Mesenchymal stem cell (in vitro differentiated cells and primary cell): Measurements from ENCODE around the gene MYO5B.
A peak's percentile ranks its signal among the peaks of the same experiment; 100 is the strongest.

ENCODE experiments used
- DNase-seq: peaks from one replicate; pipeline ENCODE4 v3.0.0-alpha.2; 2013
- H2AFZ ChIP-seq: one replicate; pipeline ENCODE4 v1.6.1; 2013; ENCODE audit warnings: low read depth, mild to moderate bottlenecking, control low read depth, inconsistent platforms, low read length, moderate library complexity
- H2AK5ac ChIP-seq: 2 replicates; pipeline ENCODE4 v1.6.1; 2013; ENCODE audit warnings: low read length, moderate library complexity, mild to moderate bottlenecking, inconsistent platforms; ENCODE audit not compliant: severe bottlenecking
- H2BK120ac ChIP-seq: one replicate; pipeline ENCODE4 v1.6.1; 2013; ENCODE audit warnings: low read depth, mild to moderate bottlenecking, inconsistent platforms, low read length, moderate library complexity
- H2BK12ac ChIP-seq, 2 experiments: one replicate each; pipeline ENCODE4 v1.6.1; 2013; ENCODE audit warnings: inconsistent platforms in 2 of 2, low read length in 2 of 2, mild to moderate bottlenecking in 2 of 2, moderate library complexity in 2 of 2, control low read depth in 1 of 2
- H2BK15ac ChIP-seq: one replicate; pipeline ENCODE4 v1.6.1; 2013; ENCODE audit warnings: mild to moderate bottlenecking, low read depth, inconsistent platforms; ENCODE audit not compliant: poor library complexity, severe bottlenecking
- H2BK5ac ChIP-seq: 2 replicates; pipeline ENCODE4 v1.6.1; 2013; ENCODE audit warnings: low read depth, mild to moderate bottlenecking, low read length, control low read depth, inconsistent platforms; ENCODE audit not compliant: poor library complexity, severe bottlenecking
- H3K14ac ChIP-seq, 2 experiments: one replicate each; pipeline ENCODE4 v1.6.1; 2013; ENCODE audit warnings: inconsistent platforms in 2 of 2, low read length in 2 of 2, control low read depth in 1 of 2, mild to moderate bottlenecking in 1 of 2, moderate library complexity in 1 of 2
- H3K18ac ChIP-seq, 2 experiments: one replicate each; pipeline ENCODE4 v1.6.1; 2013; ENCODE audit warnings: inconsistent platforms in 2 of 2, low read length in 2 of 2, control low read depth in 1 of 2, low read depth in 1 of 2, mild to moderate bottlenecking in 1 of 2
- H3K23ac ChIP-seq, 2 experiments: one replicate each; pipeline ENCODE4 v1.6.1; 2013; ENCODE audit warnings: inconsistent platforms in 2 of 2, low read length in 2 of 2, mild to moderate bottlenecking in 2 of 2, moderate library complexity in 2 of 2, control low read depth in 1 of 2
- H3K27ac ChIP-seq: 2 replicates; pipeline ENCODE4 v1.5.1; 2013; ENCODE audit warnings: mild to moderate bottlenecking, moderate library complexity, low read length, control low read depth, inconsistent platforms; ENCODE audit not compliant: poor library complexity, severe bottlenecking
- H3K27me3 ChIP-seq, 2 experiments: 2 replicates each; pipeline versions ENCODE4 v1.6.1 to v1.7.0; 2013; ENCODE audit warnings: low read length in 2 of 2, mild to moderate bottlenecking in 2 of 2, moderate library complexity in 2 of 2, control low read depth in 1 of 2, inconsistent platforms in 1 of 2; ENCODE audit not compliant: control insufficient read depth in 1 of 2, insufficient read depth in 1 of 2
- H3K36me3 ChIP-seq, 2 experiments: 2 replicates each; pipeline versions ENCODE4 v1.6.1 to v1.7.0; 2013; ENCODE audit warnings: low read length in 2 of 2, control low read depth in 1 of 2, inconsistent platforms in 1 of 2, low read depth in 1 of 2, mild to moderate bottlenecking in 1 of 2; ENCODE audit not compliant: insufficient read depth in 2 of 2, control insufficient read depth in 1 of 2
- H3K4ac ChIP-seq, 2 experiments: one replicate each; pipeline ENCODE4 v1.6.1; 2013; ENCODE audit warnings: inconsistent platforms in 2 of 2, low read length in 2 of 2, mild to moderate bottlenecking in 2 of 2, moderate library complexity in 2 of 2, control low read depth in 1 of 2, low read depth in 1 of 2
- H3K4me1 ChIP-seq: 2 replicates; pipeline ENCODE4 v1.6.1; 2013; ENCODE audit warnings: low read depth, low read length, control low read depth; ENCODE audit not compliant: control insufficient read depth, insufficient read depth
- H3K4me2 ChIP-seq: 2 replicates; pipeline ENCODE4 v1.6.1; 2013; ENCODE audit warnings: low read length, mild to moderate bottlenecking, inconsistent platforms; ENCODE audit not compliant: poor library complexity, severe bottlenecking
- H3K4me3 ChIP-seq, 2 experiments: 2 replicates each; pipeline versions ENCODE4 v1.5.1 to v1.7.0; 2013; ENCODE audit warnings: low read length in 2 of 2, mild to moderate bottlenecking in 2 of 2, control low read depth in 1 of 2, low read depth in 1 of 2; ENCODE audit not compliant: insufficient read depth in 1 of 2
- H3K79me1 ChIP-seq: replicated peaks from 2 replicates; pipeline ENCODE4 v1.6.1; 2013; ENCODE audit warnings: mild to moderate bottlenecking, control low read depth, low read length, inconsistent platforms; ENCODE audit not compliant: poor library complexity, severe bottlenecking
- H3K9ac ChIP-seq: 2 replicates; pipeline ENCODE4 v1.7.0; 2013; ENCODE audit warnings: mild to moderate bottlenecking, low read length, moderate library complexity
- H3K9me3 ChIP-seq: 2 replicates; pipeline ENCODE4 v1.7.0; 2013; ENCODE audit warnings: mild to moderate bottlenecking, low read length; ENCODE audit not compliant: control insufficient read depth
- H4K8ac ChIP-seq: one replicate; pipeline ENCODE4 v1.6.1; 2013; ENCODE audit warnings: inconsistent platforms, mild to moderate bottlenecking, low read length, moderate library complexity
- H4K91ac ChIP-seq: one replicate; pipeline ENCODE4 v1.6.1; 2013; ENCODE audit warnings: mild to moderate bottlenecking, low read length, inconsistent platforms
- WGBS: methylation state at CpG from one replicate; pipeline ENCODE4 v1.1.7; 2013; ENCODE audit warnings: mixed read lengths; 5-methylcytosine and 5-hydroxymethylcytosine counted together

Gene MYO5B

DNA sequence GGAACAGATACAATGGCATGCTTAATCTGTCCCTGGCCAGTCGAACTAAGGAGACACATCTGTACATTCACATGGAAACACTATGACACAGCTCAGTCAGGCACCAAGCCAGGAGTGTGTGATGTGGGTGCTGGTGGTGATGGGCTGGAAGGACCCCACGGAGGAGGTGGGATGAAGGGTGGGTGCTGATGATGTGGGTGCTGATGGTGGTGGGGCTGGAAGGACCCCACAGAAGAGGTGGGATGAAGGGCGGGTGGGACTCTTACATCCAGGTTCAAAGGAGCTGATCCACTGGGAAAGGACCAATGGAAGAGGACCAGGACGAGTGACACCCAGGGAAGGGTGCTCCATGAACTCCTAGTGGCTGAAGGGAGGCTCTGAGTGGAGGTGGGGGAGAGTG, 346.8 kb downstream of the MYO5B start:
- H3K4me2 ChIP-seq = no peak overlapping the region
- H2AK5ac ChIP-seq = peak overlapping the region; percentile 55
- WGBS = 87% methylated on average over 4 of the region's 4 CpGs

DNA sequence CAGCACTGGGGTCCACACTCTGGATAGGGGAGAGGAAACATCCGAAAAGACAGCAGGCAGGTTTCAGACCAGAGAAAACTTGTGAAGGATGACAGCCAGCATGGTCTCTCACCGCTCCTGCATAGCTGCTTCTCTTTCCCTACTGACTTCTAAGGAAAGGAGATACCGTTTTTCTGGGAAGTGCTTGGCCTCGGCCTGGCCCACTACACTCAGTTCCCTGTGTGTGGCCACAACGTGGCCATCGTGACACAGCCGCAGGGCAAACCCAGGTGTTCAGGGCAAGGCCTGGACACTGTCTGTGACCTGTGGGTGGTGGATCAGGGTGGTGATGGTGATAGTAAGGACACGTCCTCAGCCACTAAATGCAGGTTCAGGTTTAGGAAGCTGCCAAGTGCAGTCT, 347.4 kb downstream of the MYO5B start:
- H2BK120ac ChIP-seq = no peak overlapping the region

More for the DNA sequence above, 346.8 kb downstream of the MYO5B start:
- Histone ChIP-seq H3K4me1 (peaks cover 35% of the 10 kb centered on the region), H3K4ac (no peak overlapping the region), H3K14ac (no peak overlapping the region), H3K18ac (no peak overlapping the region), H2BK5ac (no peak overlapping the region), H2AFZ (no peak overlapping the region), H3K9me3 (no peaks in the 10 kb centered on the region), H2BK15ac (no peak overlapping the region), H3K79me1 (no peaks in the 10 kb centered on the region), H3K27me3 (peaks cover 0 to 17% of the 10 kb centered on the region in 2 experiments), H4K91ac (peak overlapping the region; percentile 47), H3K23ac (no peak overlapping the region), H3K27ac (no peak overlapping the region), H2BK12ac (peak overlapping the region in 1 of 2 experiments; percentile 3), H2BK120ac (no peak overlapping the region), H3K9ac (no peak overlapping the region), H4K8ac (no peak overlapping the region), H3K36me3 (no peaks in the 10 kb centered on the region), H3K4me3 (no peak overlapping the region)
- no peak for DNase-seq

DNA sequence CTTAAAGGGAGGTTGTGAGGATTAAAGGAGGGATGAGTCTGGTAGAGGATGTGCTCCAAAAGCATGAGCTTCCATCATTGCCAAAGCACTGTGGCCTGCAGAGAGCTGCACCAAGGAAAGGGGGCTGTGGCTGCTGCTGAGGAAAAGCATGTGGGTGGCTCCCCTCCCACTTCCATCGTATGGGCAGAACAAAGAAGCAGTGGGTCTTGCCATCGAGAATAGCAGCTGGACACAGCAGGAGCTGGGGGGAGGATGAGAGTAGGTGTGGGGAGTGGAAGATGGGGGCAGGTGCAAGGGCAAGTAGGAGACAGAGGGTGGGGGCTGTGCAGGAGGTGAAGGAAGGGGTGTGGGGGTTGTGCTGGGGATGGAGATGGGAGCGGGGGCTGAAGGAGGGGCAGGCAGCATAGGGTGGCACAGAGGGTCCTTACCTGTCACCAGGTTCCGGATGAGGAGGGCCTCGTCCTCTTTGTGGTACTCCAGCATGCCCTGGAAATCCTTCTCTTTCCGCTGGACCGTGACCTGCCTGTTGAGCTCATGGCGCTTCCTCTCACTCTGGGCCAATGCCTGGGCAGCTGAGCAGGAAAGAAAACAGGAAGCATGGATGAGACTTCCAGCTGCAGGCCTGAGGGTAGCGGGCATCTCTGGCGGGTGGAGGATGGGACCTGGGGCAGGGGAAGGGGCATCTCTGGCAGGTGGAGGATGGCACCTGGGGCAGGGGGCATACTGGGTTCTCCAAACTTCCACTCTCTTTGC, 348.1 kb downstream of the MYO5B start:
- Histone ChIP-seq H4K91ac (no peak overlapping the region), H3K4ac (peak overlapping the region in 1 of 2 experiments; percentile 46), H3K36me3 (peaks cover 0 to 2% of the 10 kb centered on the region in 2 experiments), H2BK5ac (no peak overlapping the region), H3K18ac (no peak overlapping the region), H4K8ac (no peak overlapping the region), H3K9ac (peak overlapping the region; percentile 42), H3K4me2 (no peak overlapping the region), H3K27ac (no peak overlapping the region), H2AFZ (no peak overlapping the region), H3K9me3 (no peaks in the 10 kb centered on the region), H3K79me1 (no peaks in the 10 kb centered on the region), H3K14ac (peak overlapping the region in 1 of 2 experiments; percentile 2), H2BK15ac (no peak overlapping the region), H2BK12ac (peak overlapping the region in 1 of 2 experiments; percentile 6), H3K27me3 (peaks cover 0 to 13% of the 10 kb centered on the region in 2 experiments), H3K4me1 (peaks cover 35% of the 10 kb centered on the region), H2AK5ac (peak overlapping the region; percentile 21), H3K23ac (no peak overlapping the region), H2BK120ac (no peak overlapping the region), H3K4me3 (no peak overlapping the region)
- WGBS = 82% methylated on average over 10 of the region's 10 CpGs
- DNase-seq = no peak

More for the DNA sequence above, 347.4 kb downstream of the MYO5B start:
- no peak overlapping the region for H3K4me3 ChIP-seq
- no peak overlapping the region for H4K8ac ChIP-seq
- H4K91ac ChIP-seq = no peak overlapping the region
- H2AK5ac ChIP-seq = peak overlapping the region; percentile 21
- H2BK5ac ChIP-seq = no peak overlapping the region
- H2AFZ ChIP-seq = no peak overlapping the region
- no peak overlapping the region for H2BK12ac ChIP-seq
- H3K18ac ChIP-seq = no peak overlapping the region
- H3K4ac ChIP-seq = peak overlapping the region in 1 of 2 experiments; percentile 25
- H3K27ac ChIP-seq = no peak overlapping the region
- no peak overlapping the region for H3K23ac ChIP-seq
- H3K4me1 ChIP-seq = peaks cover 36% of the 10 kb centered on the region
- peaks cover 0 to 2% of the 10 kb centered on the region in 2 experiments for H3K36me3 ChIP-seq
- no peak overlapping the region for H3K4me2 ChIP-seq
- no peaks in the 10 kb centered on the region for H3K9me3 ChIP-seq
- DNase-seq = no peak
- WGBS = 94% methylated on average over 8 of the region's 8 CpGs
- H3K27me3 ChIP-seq = peaks cover 0 to 15% of the 10 kb centered on the region in 2 experiments
- no peak overlapping the region for H3K14ac ChIP-seq
- H2BK15ac ChIP-seq = no peak overlapping the region
- no peaks in the 10 kb centered on the region for H3K79me1 ChIP-seq
- no peak overlapping the region for H3K9ac ChIP-seq

DNA sequence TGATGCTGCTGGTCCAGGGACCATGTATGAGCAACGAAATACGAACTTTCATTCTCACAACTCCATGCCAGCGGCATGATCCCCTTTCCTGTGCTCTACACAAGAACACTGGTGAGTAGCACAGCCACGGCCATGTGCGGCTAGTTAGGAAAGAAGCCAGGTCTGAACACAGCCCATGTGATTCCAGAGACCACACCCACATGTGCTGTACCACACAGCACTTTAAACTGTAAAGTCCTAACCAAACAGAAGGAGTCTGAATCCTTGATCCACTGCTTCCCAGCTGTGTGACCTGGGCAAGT, 348.6 kb downstream of the MYO5B start:
- Histone ChIP-seq H2BK5ac (no peak overlapping the region), H3K79me1 (no peaks in the 10 kb centered on the region)
- WGBS = 90% methylated on average over 5 of the region's 5 CpGs

More for the DNA sequence above, 348.6 kb downstream of the MYO5B start:
- Histone ChIP-seq H2BK12ac (no peak overlapping the region), H3K36me3 (peaks cover 0 to 4% of the 10 kb centered on the region in 2 experiments), H3K4me2 (no peak overlapping the region), H3K27me3 (peaks cover 0 to 13% of the 10 kb centered on the region in 2 experiments), H3K4ac (no peak overlapping the region), H3K4me1 (peaks cover 34% of the 10 kb centered on the region), H2BK120ac (no peak overlapping the region), H3K9me3 (no peaks in the 10 kb centered on the region), H3K4me3 (no peak overlapping the region), H2AFZ (no peak overlapping the region), H2BK15ac (no peak overlapping the region), H3K27ac (no peak overlapping the region), H3K14ac (no peak overlapping the region), H2AK5ac (no peak overlapping the region), H4K91ac (no peak overlapping the region), H3K9ac (peak overlapping the region; percentile 42), H3K18ac (no peak overlapping the region), H4K8ac (no peak overlapping the region), H3K23ac (no peak overlapping the region)
- no peak for DNase-seq
